ENCODE data around the gene NOB1.
A peak's percentile ranks its signal among the peaks of the same experiment; 100 is the strongest.

Gene NOB1

DNA sequence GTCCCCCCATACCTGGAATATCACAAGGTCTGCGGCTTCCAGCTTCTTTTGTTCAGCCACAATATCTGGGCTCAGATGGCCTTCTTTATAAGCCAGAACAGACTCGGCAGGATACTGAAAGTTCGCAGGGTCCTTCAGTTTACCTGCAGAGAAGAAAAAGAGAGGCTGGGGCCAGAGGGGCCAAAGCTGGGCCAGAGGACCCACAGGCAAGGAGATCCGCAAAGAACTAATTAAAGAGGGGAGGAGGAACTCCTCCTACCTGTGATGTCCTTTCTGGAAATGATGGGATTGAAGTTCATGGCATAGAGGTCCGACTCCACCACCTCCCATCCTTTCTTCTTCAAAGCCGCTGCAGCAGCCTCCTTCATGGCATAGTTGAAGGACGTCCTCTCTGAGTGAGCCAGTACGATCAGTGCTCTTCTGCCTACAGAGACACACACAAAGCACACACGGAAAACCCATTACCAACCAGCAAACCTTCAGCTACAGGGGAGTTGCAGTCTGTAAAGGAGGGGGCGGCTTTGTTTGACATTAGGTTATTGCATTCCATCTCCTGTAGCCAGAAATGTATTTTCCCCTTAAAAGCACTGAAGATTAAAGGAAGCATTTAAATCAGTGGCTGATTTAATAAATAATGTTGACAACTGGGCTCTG is 36.5 kb downstream of the NOB1 start:
- no peak for DNase-seq

- DNase-seq = no peak
Observed at GRCh38 chr16:69717066-69717465, 37.7 kb downstream of the NOB1 start.

GRCh38 chr16:69712914-69713581 is 41.7 kb downstream of the NOB1 start:
- no peak for DNase-seq

GRCh38 chr16:69712277-69712676 is 42.4 kb downstream of the NOB1 start:
- DNase-seq = no peak

- no peak for DNase-seq
Observed at GRCh38 chr16:69711115-69711740, 43.5 kb downstream of the NOB1 start.

GRCh38 chr16:69709456-69710084 is 45.2 kb downstream of the NOB1 start:
- DNase-seq = peak; percentile 54

- DNase-seq = no peak
Observed at GRCh38 chr16:69707920-69708683, 46.6 kb downstream of the NOB1 start.

DNA sequence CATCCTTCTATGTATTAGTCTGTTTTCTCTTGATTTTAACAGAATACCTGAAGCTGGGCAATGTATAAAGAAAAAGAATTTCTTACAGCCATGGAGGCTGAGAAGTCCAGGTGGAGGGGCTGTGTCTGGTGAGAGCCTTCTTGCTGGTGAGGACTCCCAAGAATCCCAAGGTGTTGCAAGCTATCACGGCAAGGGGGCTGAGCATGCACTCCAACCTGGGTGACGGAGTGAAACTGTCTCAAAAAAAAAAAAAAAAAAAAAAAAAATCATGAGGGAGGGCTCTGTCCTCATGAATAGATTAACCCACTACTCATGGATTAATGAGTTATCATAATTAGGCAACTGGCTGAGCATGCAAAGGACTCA is 47.8 kb downstream of the NOB1 start:
- DNase-seq = no peak

DNA sequence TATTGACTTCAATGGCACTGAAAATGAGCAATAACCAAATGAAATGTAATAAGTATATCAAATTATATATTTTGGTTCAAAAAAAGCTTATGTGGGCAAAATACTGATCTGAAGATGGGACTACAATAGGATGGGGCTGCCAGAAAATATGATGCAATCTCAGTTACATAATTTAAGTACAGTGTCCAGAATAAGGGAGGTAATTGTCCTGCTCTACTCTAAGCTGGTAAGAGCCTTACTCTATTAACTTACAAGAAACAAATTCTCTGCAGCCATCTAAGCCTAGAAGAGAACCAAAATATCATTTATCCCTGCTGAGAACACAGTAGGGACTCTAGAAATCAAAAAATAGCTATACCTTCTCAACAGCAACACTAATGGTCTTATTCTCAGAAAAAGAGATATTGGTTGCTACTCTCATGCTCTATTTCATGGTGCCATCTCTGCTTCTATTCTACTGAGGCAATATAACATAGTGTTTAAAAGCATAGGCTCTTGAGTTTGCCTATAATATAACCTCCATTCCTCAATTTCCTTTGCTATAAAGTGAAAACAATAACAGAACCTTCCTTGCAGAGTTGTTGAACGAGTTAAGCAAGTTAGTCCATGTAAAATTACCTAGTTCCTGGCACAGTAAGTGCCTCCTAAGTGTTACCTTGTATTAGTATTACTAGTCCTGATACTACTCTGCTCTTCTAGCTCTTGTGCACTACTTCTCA is 48.3 kb downstream of the NOB1 start:
- DNase-seq = no peak

DNA sequence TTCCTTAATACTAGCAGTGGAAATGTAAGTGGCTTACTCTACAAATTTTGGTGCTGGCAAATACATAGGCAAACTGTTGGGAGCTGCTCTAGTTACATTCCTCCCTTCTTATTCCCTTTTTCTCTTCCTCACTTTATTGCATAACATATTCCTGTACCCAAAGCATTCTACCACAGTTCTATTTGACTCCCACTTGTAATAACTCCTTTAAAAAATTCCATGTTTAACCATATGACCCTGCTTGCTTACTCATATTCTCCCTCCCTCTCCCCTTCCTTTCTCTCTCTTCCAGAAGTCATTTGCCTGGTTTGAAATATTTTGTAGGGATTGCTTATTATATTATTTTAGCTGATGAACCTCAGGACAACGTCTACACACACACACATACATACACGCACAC is 51.1 kb downstream of the NOB1 start:
- DNase-seq = no peak

DNA sequence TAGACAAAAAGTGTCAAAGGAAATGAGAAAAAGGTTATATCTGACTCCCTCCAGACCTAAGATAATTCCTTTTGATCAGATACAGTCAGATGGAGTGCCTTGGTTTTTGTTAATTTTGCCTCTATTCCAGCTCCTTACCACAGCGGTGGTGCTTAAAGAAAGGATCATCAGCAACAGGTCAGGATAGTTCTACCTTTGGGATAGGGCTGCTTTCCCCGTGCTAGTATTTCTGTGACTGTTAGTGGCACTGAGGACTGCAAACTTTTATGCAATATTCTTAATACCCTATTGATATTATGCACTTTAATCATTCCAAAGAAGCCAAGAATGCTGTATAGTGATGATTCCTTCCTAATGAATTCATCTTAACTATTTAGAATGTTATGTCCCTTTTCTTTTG is 52.9 kb downstream of the NOB1 start:
- DNase-seq = no peak

GRCh38 chr16:69701452-69701851 is 53.3 kb downstream of the NOB1 start:
- no peak for DNase-seq

DNA sequence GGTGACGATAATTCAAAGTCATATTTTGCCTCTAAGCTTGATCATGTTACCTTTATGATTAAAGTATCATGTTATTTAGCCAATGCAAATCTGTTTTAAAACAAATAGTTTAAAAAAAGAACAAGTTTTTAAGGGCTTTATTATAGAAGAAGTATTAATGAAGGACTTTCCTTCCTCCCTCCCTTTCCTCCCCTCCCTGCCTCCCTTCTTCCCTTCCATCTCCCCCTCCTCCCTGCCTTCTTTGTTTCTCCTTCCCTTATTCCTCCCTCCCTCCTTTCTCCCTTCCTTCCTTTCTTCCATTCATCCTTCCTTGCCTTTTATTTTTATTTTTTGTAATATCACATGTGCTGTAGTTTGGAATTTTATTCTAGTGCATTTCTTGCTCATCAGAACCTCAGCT is 54.8 kb downstream of the NOB1 start:
- DNase-seq = no peak

GRCh38 chr16:69698404-69698803 is 56.3 kb downstream of the NOB1 start:
- DNase-seq = no peak

- DNase-seq = no peak
Observed at GRCh38 chr16:69693916-69694315, 60.8 kb downstream of the NOB1 start.

DNA sequence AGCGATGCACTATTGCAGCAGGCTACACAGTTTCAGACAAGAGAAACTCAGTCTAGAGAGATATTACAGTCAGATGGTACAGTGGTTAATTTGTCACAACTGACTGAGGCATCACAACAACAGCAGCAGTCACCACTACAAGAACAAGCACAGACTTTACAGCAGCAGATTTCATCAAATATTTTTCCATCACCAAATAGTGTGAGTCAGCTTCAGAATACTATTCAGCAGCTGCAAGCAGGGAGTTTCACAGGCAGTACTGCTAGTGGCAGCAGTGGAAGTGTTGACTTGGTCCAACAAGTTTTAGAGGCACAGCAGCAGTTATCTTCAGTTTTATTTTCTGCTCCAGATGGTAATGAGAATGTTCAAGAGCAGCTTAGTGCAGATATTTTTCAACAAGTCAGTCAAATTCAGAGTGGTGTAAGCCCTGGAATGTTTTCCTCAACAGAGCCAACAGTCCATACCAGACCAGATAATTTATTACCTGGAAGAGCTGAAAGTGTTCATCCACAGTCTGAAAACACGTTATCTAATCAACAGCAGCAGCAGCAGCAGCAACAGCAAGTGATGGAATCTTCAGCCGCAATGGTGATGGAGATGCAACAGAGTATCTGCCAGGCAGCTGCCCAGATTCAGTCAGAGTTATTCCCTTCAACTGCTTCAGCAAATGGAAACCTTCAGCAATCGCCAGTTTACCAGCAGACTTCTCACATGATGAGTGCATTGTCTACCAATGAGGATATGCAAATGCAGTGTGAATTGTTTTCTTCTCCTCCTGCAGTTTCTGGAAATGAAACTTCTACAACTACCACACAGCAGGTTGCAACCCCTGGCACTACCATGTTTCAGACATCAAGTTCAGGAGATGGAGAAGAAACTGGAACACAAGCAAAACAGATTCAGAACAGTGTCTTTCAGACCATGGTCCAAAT is 62.5 kb downstream of the NOB1 start:
- DNase-seq = no peak

All from NCI-H2171 (cell line).